ENCODE measurements around the gene RNF8.

- TF ChIP-seq EZH2 (IDR thresholded peaks at IDR 0.05; ENCODE audit: low read length, missing control alignments) (no peak), CTCF (conservative IDR thresholded peaks at IDR 0.05 in 1 of 2, IDR thresholded peaks at IDR 0.05 in 1 of 2; ENCODE audit: low read depth in 1 of 2, low read length in 2 of 2) (no peak)
Observed at GRCh38 chr6:37321516-37322415, 32.0 kb upstream of the RNF8 start.

All from fibroblast of lung (primary cell).